Kidney (tissue), 22 donors: ENCODE measurements around the gene MAP6. TPM values are rescaled to one million over a fixed set of nuclear protein-coding genes. Genes with fewer than 3 reads are reported as not detected.

Source experiments
- DNase-seq, 5 donors: peaks; one replicate each; pipeline ENCODE4 v3.0.0-alpha.2; 2013 to 2020
- FAIRE-seq: peaks from 2 replicates; lab custom pipeline; 2012; peaks lifted over from hg19 to GRCh38; lab: Jason Lieb, UNC
- H3K27ac ChIP-seq, 2 donors: one replicate each; pipeline ENCODE4 v1.7.0; 2013; ENCODE audit warnings: low read depth in 2 of 2, low read length in 2 of 2, inconsistent platforms in 1 of 2
- H3K27me3 ChIP-seq: one replicate; pipeline ENCODE4 v1.7.1; 2013; ENCODE audit warnings: low read length, inconsistent platforms; ENCODE audit not compliant: control insufficient read depth, insufficient read depth
- H3K36me3 ChIP-seq, 3 donors: one replicate each; pipeline versions ENCODE4 v1.7.0 to v1.7.1; 2013; ENCODE audit warnings: low read length in 3 of 3, control low read depth in 1 of 3, inconsistent platforms in 1 of 3; ENCODE audit not compliant: insufficient read depth in 3 of 3, control insufficient read depth in 2 of 3
- H3K4me1 ChIP-seq, 3 donors: one replicate each; pipeline versions ENCODE4 v1.7.0 to v1.7.1; 2013; ENCODE audit warnings: low read length in 3 of 3, inconsistent platforms in 1 of 3, low read depth in 1 of 3; ENCODE audit not compliant: control insufficient read depth in 2 of 3, insufficient read depth in 2 of 3
- H3K4me3 ChIP-seq, 3 donors: one replicate each; pipeline versions ENCODE4 v1.7.0 to v1.8.1; 2013; ENCODE audit warnings: low read length in 3 of 3, control low read depth in 1 of 3, inconsistent platforms in 1 of 3
- H3K9ac ChIP-seq, 3 donors: one replicate each; pipeline versions ENCODE4 v1.7.0 to v1.7.1; 2013; ENCODE audit warnings: low read length in 3 of 3, control low read depth in 1 of 3, inconsistent platforms in 1 of 3
- H3K9me3 ChIP-seq, 3 donors: one replicate each; pipeline versions ENCODE4 v1.7.0 to v1.7.1; 2013; ENCODE audit warnings: low read length in 3 of 3, control low read depth in 1 of 3, inconsistent platforms in 1 of 3; ENCODE audit not compliant: control insufficient read depth in 2 of 3, insufficient read depth in 1 of 3
- CTCF ChIP-seq: IDR thresholded peaks from 3 replicates; pipeline ENCODE4 v1.5.1; 2012; ENCODE audit warnings: mild to moderate bottlenecking, moderate library complexity, borderline replicate concordance; ENCODE audit not compliant: insufficient read depth; ENCODE audit errors: extremely low read depth
- intact Hi-C: fragments of 100-400 bp; cut with DNase I; formaldehyde crosslinking; loops from one replicate; pipeline ENCODE4 v1.11.1; 2022
- long read RNA-seq, 10 donors: library from polyadenylated mRNA in 1 of 10; unstranded in 1 of 10; transcript quantifications; one replicate each; pipeline ENCODE4 v2.0.0 and lab custom pipeline, GENCODE V29; 2021 to 2026
- polyA plus RNA-seq: library from polyadenylated mRNA; stranded (reverse); fragments of 350-450 nt; fragmentation: Illumina TruSeq; extraction: RNeasy Lipid Tissue Mini Kit (QIAGEN cat#74804); gene quantifications from one replicate; pipeline ENCODE4 v1.2.3, GENCODE V29; 2014; ENCODE audit warnings: low read depth, low replicate concordance; ENCODE audit not compliant: insufficient read depth
- total RNA-seq: library from RNA; stranded (reverse); fragmentation: NEBNext Ultra II Directional; extraction: Animal tissue kit (Norgen Biotek cat#: 25700); gene quantifications from one replicate; pipeline ENCODE4 v1.2.1, GENCODE V29; 2021
- donor health status: control.
- donor health status: control.
- donor health status: control.
- donor health status: control.
- donor health status: control.
- donor health status: DM: yes; HTN: yes; CAD: no.
- donor health status: Normal renal cell carcinoma (clear cell type).

The MAP6 gene
- total RNA-seq (7.7 TPM), polyA plus RNA-seq (21.3 TPM)
- long read RNA-seq, donor 1, full-length matches to known transcripts, result 2 of 2 reads
- long read RNA-seq, donor 1, partial matches to known transcripts, result 0 of 2 reads
- long read RNA-seq, donor 1, other reads (novel, unspliced or antisense), result 0 of 2 reads
- long read RNA-seq, donor 2, full-length matches to known transcripts, result 2 of 2 reads
- long read RNA-seq, donor 2, partial matches to known transcripts, result 0 of 2 reads
- long read RNA-seq, donor 2, other reads (novel, unspliced or antisense), result 0 of 2 reads
- long read RNA-seq, donor 3, partial matches to known transcripts, result 0 of 3 reads
- long read RNA-seq, donor 3, other reads (novel, unspliced or antisense), result 0 of 3 reads
- long read RNA-seq, donor 4, full-length matches to known transcripts, result 1 of 7 reads
- long read RNA-seq, donor 4, partial matches to known transcripts, result 6 of 7 reads
- long read RNA-seq, donor 4, other reads (novel, unspliced or antisense), result 0 of 7 reads
- long read RNA-seq, donor 5, result 0 reads
- long read RNA-seq, donor 6, full-length matches to known transcripts, result 1 of 1 reads
- long read RNA-seq, donor 6, partial matches to known transcripts, result 0 of 1 reads
- long read RNA-seq, donor 6, other reads (novel, unspliced or antisense), result 0 of 1 reads
- long read RNA-seq, donor 7, transcript MAP6-201 (4 exons, 3,334 nt), result major isoform, 9 of 10 reads
- long read RNA-seq, donor 7, partial matches to known transcripts, result 0 of 10 reads
- long read RNA-seq, donor 7, other reads (novel, unspliced or antisense), result 1 of 10 reads
- long read RNA-seq, donor 8, partial matches to known transcripts, result 6 of 8 reads
- long read RNA-seq, donor 8, other reads (novel, unspliced or antisense), result 0 of 8 reads
- long read RNA-seq, donor 9, result 0 reads
- long read RNA-seq, donor 10, full-length matches to known transcripts, result 1 of 1 reads
- long read RNA-seq, donor 10, partial matches to known transcripts, result 0 of 1 reads
- long read RNA-seq, donor 10, other reads (novel, unspliced or antisense), result 0 of 1 reads

- Histone ChIP-seq H3K4me1 (peaks cover 0 to 6% (median 0%) of the 10 kb centered on the region in 3 donors), H3K36me3 (no peaks in the 10 kb centered on the region), H3K9ac (no peak within 1 kb of the TSS), H3K27me3 (peaks cover 2% of the 10 kb centered on the region), H3K9me3 (no peaks in the 10 kb centered on the region), H3K4me3 (peak within 1 kb of the TSS; percentile 38 to 54 (median 44)), H3K27ac (no peak within 1 kb of the TSS)
- FAIRE-seq (no peak), DNase-seq (peak in 4 of 5 donors; percentile 39 to 63 (median 42))
- intact Hi-C loops, result no loop called here
- TF ChIP-seq CTCF, result no peak
Measured at GRCh38 chr11:75668451-75669297, at the start of gene MAP6. TSS of gene MAP6 (minus strand) at chr11:75669038. CDS start at chr11:75668369, 669 bp downstream.

- FAIRE-seq (no peak), DNase-seq (no peak)
- H3K4me3 ChIP-seq, result no peak within 1 kb of the TSS
- TF ChIP-seq CTCF, result no peak
- intact Hi-C loops, result no loop called here
- no peak within 1 kb of the TSS for H3K9ac ChIP-seq
- peaks cover 0 to 4% (median 0%) of the 10 kb centered on the region in 3 donors for H3K4me1 ChIP-seq
- H3K27ac ChIP-seq, result no peak within 1 kb of the TSS
- H3K36me3 ChIP-seq, result no peaks in the 10 kb centered on the region
- no peaks in the 10 kb centered on the region for H3K27me3 ChIP-seq
- no peaks in the 10 kb centered on the region for H3K9me3 ChIP-seq
Measured at GRCh38 chr11:75717608-75718418, 49.0 kb upstream of the MAP6 start, which contains the start of gene MOGAT2. TSS of gene MOGAT2 (plus strand) at chr11:75717838. CDS start at chr11:75717889, 51 bp downstream.

- peaks cover 0 to 3% (median 0%) of the 10 kb centered on the region in 3 donors for H3K4me1 ChIP-seq
- intact Hi-C loops, result no loop called here
- H3K4me3 ChIP-seq, result no peak overlapping the region
- H3K9me3 ChIP-seq, result no peaks in the 10 kb centered on the region
- no peak for TF ChIP-seq CTCF
- no peak overlapping the region for H3K9ac ChIP-seq
- no peaks in the 10 kb centered on the region for H3K36me3 ChIP-seq
- no peaks in the 10 kb centered on the region for H3K27me3 ChIP-seq
- DNase-seq (no peak), FAIRE-seq (no peak)
- no peak overlapping the region for H3K27ac ChIP-seq
Measured at GRCh38 chr11:75716659-75717058, 47.8 kb upstream of the MAP6 start.
